Keratinocyte (primary cell): ENCODE data around the gene CREB5. TPM values are rescaled to one million over a fixed set of nuclear protein-coding genes. Genes with fewer than 3 reads are reported as not detected.

Source experiments
- DNase-seq: peaks from one replicate; pipeline ENCODE4 v3.0.0-alpha.2; 2011; ENCODE audit warnings: low read depth, missing footprints, low spot score
- FAIRE-seq: peaks from 2 replicates; lab custom pipeline; 2011; peaks lifted over from hg19 to GRCh38; lab: Jason Lieb, UNC
- H2AFZ ChIP-seq: 2 replicates; pipeline ENCODE4 v1.6.0; 2012; ENCODE audit warnings: low read length, control low read depth, inconsistent platforms; ENCODE audit not compliant: control insufficient read depth
- H3K27ac ChIP-seq: 2 replicates; pipeline ENCODE4 v1.5.1; 2011; ENCODE audit warnings: low read length; ENCODE audit not compliant: control insufficient read depth, insufficient read depth
- H3K27me3 ChIP-seq: 3 replicates; pipeline ENCODE4 v1.6.0; 2011; ENCODE audit warnings: low read length; ENCODE audit not compliant: control insufficient read depth, insufficient read depth; ENCODE audit errors: extremely low read depth
- H3K36me3 ChIP-seq, 2 experiments: 2 replicates in 1 of 2; 3 replicates in 1 of 2; pipeline ENCODE4 v1.5.1; 2011; ENCODE audit warnings: low read length in 2 of 2, mild to moderate bottlenecking in 1 of 2; ENCODE audit not compliant: control insufficient read depth in 2 of 2, insufficient read depth in 2 of 2; ENCODE audit errors: extremely low read depth in 1 of 2
- H3K4me1 ChIP-seq: 3 replicates; pipeline ENCODE4 v1.5.1; 2011; ENCODE audit warnings: low read length; ENCODE audit not compliant: control insufficient read depth, insufficient read depth; ENCODE audit errors: extremely low read depth
- H3K4me2 ChIP-seq: 3 replicates; pipeline ENCODE4 v1.6.0; 2011; ENCODE audit warnings: low read depth, low read length; ENCODE audit not compliant: control insufficient read depth, insufficient read depth; ENCODE audit errors: extremely low read depth
- H3K4me3 ChIP-seq, 3 experiments: fragments of 200-600 bp in 1 of 3; sonication (generic) in 1 of 3; 2 replicates in 2 of 3; 3 replicates in 1 of 3; pipeline ENCODE4 v1.5.1; 2011 to 2016; ENCODE audit warnings: low read length in 3 of 3, mild to moderate bottlenecking in 3 of 3, control low read depth in 2 of 3, inconsistent platforms in 1 of 3, low read depth in 1 of 3, mixed read lengths in 1 of 3, mixed run types in 1 of 3, moderate library complexity in 1 of 3; ENCODE audit not compliant: control insufficient read depth in 2 of 3, insufficient read depth in 2 of 3; ENCODE audit errors: extremely low read depth in 1 of 3
- H3K79me2 ChIP-seq: 2 replicates; pipeline ENCODE4 v1.6.0; 2012; ENCODE audit warnings: low read length; ENCODE audit not compliant: control insufficient read depth, insufficient read depth
- H3K9ac ChIP-seq: 3 replicates; pipeline ENCODE4 v1.6.0; 2011; ENCODE audit warnings: low read length; ENCODE audit not compliant: control insufficient read depth, insufficient read depth; ENCODE audit errors: extremely low read depth
- H3K9me1 ChIP-seq: 3 replicates; pipeline ENCODE4 v1.6.0; 2011; ENCODE audit warnings: low read length; ENCODE audit not compliant: control insufficient read depth, insufficient read depth; ENCODE audit errors: extremely low read depth
- H3K9me3 ChIP-seq: 2 replicates; pipeline ENCODE4 v1.5.1; 2012; ENCODE audit warnings: low read depth, low read length; ENCODE audit not compliant: control insufficient read depth
- H4K20me1 ChIP-seq: 3 replicates; pipeline ENCODE4 v1.6.0; 2011; ENCODE audit warnings: low read length; ENCODE audit not compliant: control insufficient read depth, insufficient read depth; ENCODE audit errors: extremely low read depth
- CTCF ChIP-seq, 3 experiments: IDR thresholded peaks in 1 of 3; conservative IDR thresholded peaks in 1 of 3; optimal IDR thresholded peaks in 1 of 3; 2 replicates in 2 of 3; 3 replicates in 1 of 3; pipeline versions ENCODE3 to v1.5.1; 2011; ENCODE audit warnings: low read length in 3 of 3, mild to moderate bottlenecking in 3 of 3, moderate library complexity in 2 of 3, control low read depth in 1 of 3, inconsistent platforms in 1 of 3; ENCODE audit not compliant: insufficient read depth in 2 of 3; ENCODE audit errors: extremely low read depth in 1 of 3
- EZH2 ChIP-seq: IDR thresholded peaks from one replicate; pipeline ENCODE4 v1.6.1; 2012; ENCODE audit warnings: inconsistent platforms, mild to moderate bottlenecking, low read length, moderate library complexity
- dilution Hi-C: fragments of 300-500 bp; cut with MboI; formaldehyde crosslinking; loops from one replicate; pipeline ENCODE4 v1.7.0; 2020; ENCODE audit warnings: low sequenced_read_pairs; ENCODE audit not compliant: extremely low pct_ligation_motif_present
- polyA plus RNA-seq, 5 experiments: library from polyadenylated mRNA; depleted of rRNA in 3 of 5; stranded (reverse) in 3 of 5; stranded (forward) in 1 of 5; unstranded in 1 of 5; fragments of >200 nt; gene quantifications; 1 replicate in 1 of 5; 2 replicates in 3 of 5; 3 replicates in 1 of 5; pipeline versions ENCODE4 v1.2.1 to v1.2.3, GENCODE V29; 2011 to 2012; ENCODE audit warnings: missing spikeins in 2 of 5, low read depth in 1 of 5, low replicate concordance in 1 of 5

The CREB5 gene
- polyA plus RNA-seq, 1 donor (not counting 4 experiments of a cell fraction or from before 2014, with no cell fraction given): 7.9 TPM

DNA sequence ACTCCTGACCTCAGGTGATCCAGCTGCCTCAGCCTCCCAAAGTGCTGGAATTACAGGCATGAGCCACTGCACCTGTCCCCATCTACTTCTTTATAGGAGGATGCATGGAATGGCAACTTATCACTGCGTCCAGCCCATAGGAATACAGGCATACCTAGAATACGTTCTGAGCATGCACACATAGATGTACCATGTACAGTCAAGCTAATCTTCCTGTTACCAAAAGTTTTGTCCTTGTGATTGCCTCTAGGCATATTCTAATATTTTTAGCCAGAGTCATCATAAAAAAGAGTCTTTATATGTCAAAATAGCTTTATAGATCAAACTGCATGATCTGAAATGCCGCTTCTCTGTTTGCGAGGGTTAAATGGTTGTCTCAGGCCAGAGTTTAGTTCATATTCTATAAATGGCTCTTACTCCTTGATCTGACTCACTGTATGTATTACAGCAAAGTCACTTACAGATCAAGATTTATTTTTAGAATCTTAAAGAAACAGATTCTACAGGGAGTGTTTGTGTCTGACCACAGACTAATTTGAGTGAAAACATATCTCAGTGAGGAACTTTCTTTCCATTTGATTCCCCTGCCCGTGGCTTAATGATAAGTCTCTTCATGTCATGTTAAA lies 210.9 kb downstream of the CREB5 start:
- Histone ChIP-seq H3K36me3 (no peaks in the 10 kb centered on the region), H3K9ac (no peak overlapping the region), H3K4me3 (no peak overlapping the region), H4K20me1 (no peaks in the 10 kb centered on the region), H3K4me1 (peaks cover 6% of the 10 kb centered on the region), H3K79me2 (no peaks in the 10 kb centered on the region), H3K4me2 (no peak overlapping the region), H3K9me3 (no peaks in the 10 kb centered on the region), H2AFZ (no peak overlapping the region), H3K9me1 (no peaks in the 10 kb centered on the region), H3K27me3 (no peaks in the 10 kb centered on the region), H3K27ac (no peak overlapping the region)
- TF ChIP-seq CTCF (optimal IDR thresholded peaks at IDR 0.05 in 1 of 3, IDR thresholded peaks at IDR 0.05 in 1 of 3, conservative IDR thresholded peaks at IDR 0.05 in 1 of 3; ENCODE audit: extremely low read depth in 1 of 3, insufficient read depth in 2 of 3, low read length in 3 of 3) (no peak), EZH2 (no peak)
- FAIRE-seq: no peak
- dilution Hi-C loops: no loop called here
- DNase-seq: no peak

DNA sequence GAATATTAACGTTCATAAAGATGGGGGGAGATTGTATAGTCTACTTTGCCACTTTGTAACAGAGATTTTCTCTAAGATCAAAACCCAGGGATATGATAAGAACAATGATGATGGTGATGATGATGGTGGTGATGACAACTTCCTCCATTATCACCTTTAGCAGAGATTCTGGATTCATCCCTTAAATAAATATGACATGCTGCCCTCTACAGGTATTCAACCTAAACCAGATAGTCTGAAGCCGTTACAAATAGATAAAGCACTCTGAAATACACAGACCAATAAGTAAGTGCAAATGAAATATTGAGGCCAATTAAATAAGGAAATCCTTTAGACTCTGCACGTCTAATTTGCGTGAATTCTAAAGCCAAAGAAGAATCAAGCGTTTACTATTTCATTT lies 211.5 kb downstream of the CREB5 start:
- TF ChIP-seq CTCF (optimal IDR thresholded peaks at IDR 0.05 in 1 of 3, IDR thresholded peaks at IDR 0.05 in 1 of 3, conservative IDR thresholded peaks at IDR 0.05 in 1 of 3; ENCODE audit: extremely low read depth in 1 of 3, insufficient read depth in 2 of 3, low read length in 3 of 3) (peak in 1 of 3 experiments; percentile 23), EZH2 (no peak)
- no peak overlapping the region for H3K27ac ChIP-seq
- no peaks in the 10 kb centered on the region for H3K9me1 ChIP-seq
- H3K27me3 ChIP-seq: no peaks in the 10 kb centered on the region
- H3K4me1 ChIP-seq: peaks cover 6% of the 10 kb centered on the region
- peak; percentile 52 for FAIRE-seq
- no peak overlapping the region for H3K4me2 ChIP-seq
- H4K20me1 ChIP-seq: no peaks in the 10 kb centered on the region
- DNase-seq: no peak
- no peak overlapping the region for H3K4me3 ChIP-seq
- no peaks in the 10 kb centered on the region for H3K79me2 ChIP-seq
- no peaks in the 10 kb centered on the region for H3K36me3 ChIP-seq
- no peaks in the 10 kb centered on the region for H3K9me3 ChIP-seq
- dilution Hi-C loops: no loop called here
- no peak overlapping the region for H3K9ac ChIP-seq
- H2AFZ ChIP-seq: no peak overlapping the region
